Measurements from ENCODE around the gene KRTAP4-12.

DNA sequence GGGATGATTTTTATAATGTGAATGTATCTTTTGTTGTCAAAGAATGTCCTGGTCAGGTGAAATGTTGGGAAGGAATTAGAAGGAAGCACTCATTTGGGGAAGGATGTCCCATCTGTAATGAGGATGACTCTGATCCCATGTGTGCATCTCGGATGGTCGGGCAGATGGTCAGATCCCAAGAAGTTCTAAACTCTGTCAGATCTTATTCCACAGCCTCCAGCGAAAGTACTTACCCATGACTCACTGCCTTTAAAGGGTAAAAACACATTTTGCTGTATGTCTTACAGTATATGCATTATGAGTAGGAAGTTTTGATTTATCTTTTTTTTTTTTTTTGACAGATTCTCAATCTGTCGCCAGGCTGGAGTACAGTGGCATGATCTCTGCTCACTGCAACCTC, 5.3 kb downstream of the KRTAP4-12 start:
- no peak for TF ChIP-seq EZH2 (IDR thresholded peaks at IDR 0.05; ENCODE audit: low read depth)
- TF ChIP-seq, protein P1, sequence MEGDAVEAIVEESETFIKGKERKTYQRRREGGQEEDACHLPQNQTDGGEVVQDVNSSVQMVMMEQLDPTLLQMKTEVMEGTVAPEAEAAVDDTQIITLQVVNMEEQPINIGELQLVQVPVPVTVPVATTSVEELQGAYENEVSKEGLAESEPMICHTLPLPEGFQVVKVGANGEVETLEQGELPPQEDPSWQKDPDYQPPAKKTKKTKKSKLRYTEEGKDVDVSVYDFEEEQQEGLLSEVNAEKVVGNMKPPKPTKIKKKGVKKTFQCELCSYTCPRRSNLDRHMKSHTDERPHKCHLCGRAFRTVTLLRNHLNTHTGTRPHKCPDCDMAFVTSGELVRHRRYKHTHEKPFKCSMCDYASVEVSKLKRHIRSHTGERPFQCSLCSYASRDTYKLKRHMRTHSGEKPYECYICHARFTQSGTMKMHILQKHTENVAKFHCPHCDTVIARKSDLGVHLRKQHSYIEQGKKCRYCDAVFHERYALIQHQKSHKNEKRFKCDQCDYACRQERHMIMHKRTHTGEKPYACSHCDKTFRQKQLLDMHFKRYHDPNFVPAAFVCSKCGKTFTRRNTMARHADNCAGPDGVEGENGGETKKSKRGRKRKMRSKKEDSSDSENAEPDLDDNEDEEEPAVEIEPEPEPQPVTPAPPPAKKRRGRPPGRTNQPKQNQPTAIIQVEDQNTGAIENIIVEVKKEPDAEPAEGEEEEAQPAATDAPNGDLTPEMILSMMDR (conservative IDR thresholded peaks at IDR 0.05) = no peak
